ENCODE results near the gene FKBP10. TPM values are rescaled to one million over a fixed set of nuclear protein-coding genes. Genes with fewer than 3 reads are reported as not detected.

Gene FKBP10
- total and polyA plus RNA-seq, 9 of the 15 experiments (the other 6 are each of a cell fraction or from before 2014, with no cell fraction given): 0.03 to 3.0 (median 1.4) TPM; not detected in 1

- TF ChIP-seq ZHX1 (conservative IDR thresholded peaks at IDR 0.05; ENCODE audit: low read length) (no peak), SMARCE1 (IDR thresholded peaks at IDR 0.05) (no peak), ZNF518B (CRISPR knock-in tag; IDR thresholded peaks at IDR 0.05) (no peak), PHB2 (IDR thresholded peaks at IDR 0.05; ENCODE audit: low read depth) (no peak), SNRNP70 (optimal IDR thresholded peaks at IDR 0.05; ENCODE audit: low read depth, low read length) (no peak), ZNF124 (CRISPR knock-in tag; IDR thresholded peaks at IDR 0.05) (no peak), MTA3 (IDR thresholded peaks at IDR 0.05; ENCODE audit: borderline replicate concordance) (no peak), POLR3G (IDR thresholded peaks at IDR 0.05; ENCODE audit: extremely low read depth, insufficient read length, insufficient replicate concordance) (no peak), POLR3A (IDR thresholded peaks at IDR 0.05; ENCODE audit: borderline replicate concordance, extremely low read depth, insufficient read depth, insufficient read length) (no peak), SREBF1 (IDR thresholded peaks at IDR 0.05; ENCODE audit: borderline replicate concordance, low read depth, low read length) (no peak)
Observed at GRCh38 chr17:41773190-41773588, 39.6 kb upstream of the FKBP10 start (continued).

Measured in K562 (cell line).